Hepatocyte (in vitro differentiated cells): ENCODE data around the gene ATP6V0B.

Experiments
- EZH2 ChIP-seq: fragments of 200-600 bp; sonication (generic); IDR thresholded peaks from 2 replicates; pipeline ENCODE4 v1.6.1; 2016; ENCODE audit warnings: antibody characterized with exemption, mild to moderate bottlenecking, borderline replicate concordance
- TF ChIP-seq, protein P1 (sequence below): fragments of 200-600 bp; sonication (generic); IDR thresholded peaks from 2 replicates; pipeline ENCODE4 v1.5.1; 2016; ENCODE audit warnings: antibody characterized with exemption, mild to moderate bottlenecking; ENCODE audit not compliant: poor library complexity

DNA sequence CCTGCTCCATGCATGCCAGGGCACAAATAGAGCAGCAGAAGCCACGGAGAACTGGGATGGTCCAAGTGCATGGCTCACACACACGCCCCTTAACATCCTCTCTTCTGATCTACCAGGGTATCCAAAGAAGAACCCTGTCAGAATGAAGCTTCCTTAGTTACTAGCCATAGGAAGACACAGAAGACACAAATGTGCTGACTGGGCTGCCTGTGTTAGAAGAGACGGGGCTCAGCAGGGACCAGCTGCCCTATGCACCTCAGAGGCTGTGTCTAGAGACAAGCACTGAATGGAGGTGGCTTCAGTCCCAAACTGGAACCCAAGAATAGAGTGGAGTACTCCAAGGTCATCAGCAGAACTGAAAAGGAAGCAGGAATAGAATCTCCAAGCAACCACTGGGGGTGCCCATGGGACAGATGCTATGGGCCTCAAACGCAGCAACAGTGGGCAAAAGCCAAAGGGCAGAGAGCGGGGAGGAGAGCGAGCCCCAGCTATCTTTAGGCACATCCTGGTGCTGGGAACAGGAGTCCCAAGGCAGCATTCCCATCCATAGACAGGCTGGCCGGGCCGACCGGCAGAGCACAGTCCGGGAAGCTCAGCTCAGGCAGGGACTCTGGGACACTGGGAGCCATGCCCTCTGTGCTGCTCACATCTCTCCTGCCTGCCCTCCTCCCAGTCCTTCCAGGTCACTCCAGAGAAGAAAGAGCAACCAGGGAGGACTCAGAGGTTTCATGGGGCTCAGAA, 47.0 kb downstream of the ATP6V0B start:
- TF ChIP-seq, protein P1, sequence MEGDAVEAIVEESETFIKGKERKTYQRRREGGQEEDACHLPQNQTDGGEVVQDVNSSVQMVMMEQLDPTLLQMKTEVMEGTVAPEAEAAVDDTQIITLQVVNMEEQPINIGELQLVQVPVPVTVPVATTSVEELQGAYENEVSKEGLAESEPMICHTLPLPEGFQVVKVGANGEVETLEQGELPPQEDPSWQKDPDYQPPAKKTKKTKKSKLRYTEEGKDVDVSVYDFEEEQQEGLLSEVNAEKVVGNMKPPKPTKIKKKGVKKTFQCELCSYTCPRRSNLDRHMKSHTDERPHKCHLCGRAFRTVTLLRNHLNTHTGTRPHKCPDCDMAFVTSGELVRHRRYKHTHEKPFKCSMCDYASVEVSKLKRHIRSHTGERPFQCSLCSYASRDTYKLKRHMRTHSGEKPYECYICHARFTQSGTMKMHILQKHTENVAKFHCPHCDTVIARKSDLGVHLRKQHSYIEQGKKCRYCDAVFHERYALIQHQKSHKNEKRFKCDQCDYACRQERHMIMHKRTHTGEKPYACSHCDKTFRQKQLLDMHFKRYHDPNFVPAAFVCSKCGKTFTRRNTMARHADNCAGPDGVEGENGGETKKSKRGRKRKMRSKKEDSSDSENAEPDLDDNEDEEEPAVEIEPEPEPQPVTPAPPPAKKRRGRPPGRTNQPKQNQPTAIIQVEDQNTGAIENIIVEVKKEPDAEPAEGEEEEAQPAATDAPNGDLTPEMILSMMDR, result no peak
- TF ChIP-seq EZH2, result no peak
